Mucosa of stomach (tissue), 1 donor: Measurements from ENCODE around the gene CCL4.

Experiments used
- H3K27me3 ChIP-seq: one replicate; pipeline ENCODE4 v1.7.0; 2013; ENCODE audit warnings: mild to moderate bottlenecking, low read length; ENCODE audit not compliant: control insufficient read depth, insufficient read depth
- H3K36me3 ChIP-seq: one replicate; pipeline ENCODE4 v1.7.0; 2013; ENCODE audit warnings: low read length; ENCODE audit not compliant: control insufficient read depth, insufficient read depth
- H3K4me1 ChIP-seq: one replicate; pipeline ENCODE4 v1.7.0; 2013; ENCODE audit warnings: mild to moderate bottlenecking, low read length; ENCODE audit not compliant: control insufficient read depth, insufficient read depth
- H3K4me3 ChIP-seq: one replicate; pipeline ENCODE4 v1.7.0; 2013; ENCODE audit warnings: low read length
- H3K9ac ChIP-seq: one replicate; pipeline ENCODE4 v1.7.0; 2013; ENCODE audit warnings: mild to moderate bottlenecking, low read length, moderate library complexity
- H3K9me3 ChIP-seq: one replicate; pipeline ENCODE4 v1.7.0; 2013; ENCODE audit warnings: mild to moderate bottlenecking, low read length, moderate library complexity; ENCODE audit not compliant: control insufficient read depth
- donor health status: Pancreatic carcinoma.

Gene CCL4

DNA sequence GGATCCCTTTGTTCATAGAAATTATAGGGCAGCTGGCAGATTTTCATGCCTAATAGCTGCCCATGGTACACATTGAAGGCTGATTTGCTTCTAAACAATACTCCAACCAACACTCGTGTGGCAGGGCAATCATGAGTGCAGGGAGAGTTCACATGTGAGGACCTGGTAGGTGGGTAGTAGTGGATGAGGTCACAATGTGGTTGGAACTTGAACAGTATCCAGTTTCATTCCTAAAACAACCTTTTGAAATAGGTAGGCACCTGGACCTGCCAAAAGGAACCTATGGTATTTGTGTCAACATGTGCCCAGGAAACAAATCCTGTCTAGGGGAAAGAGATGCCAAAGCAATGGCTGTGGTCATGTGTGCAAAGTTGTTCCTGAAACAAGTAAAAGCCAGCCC, 32.8 kb downstream of the CCL4 start:
- Histone ChIP-seq H3K9me3 (no peaks in the 10 kb centered on the region), H3K36me3 (no peaks in the 10 kb centered on the region), H3K9ac (no peak overlapping the region), H3K4me3 (no peak overlapping the region), H3K27me3 (no peaks in the 10 kb centered on the region), H3K4me1 (no peaks in the 10 kb centered on the region)

- Histone ChIP-seq H3K27me3 (no peaks in the 10 kb centered on the region), H3K9me3 (no peaks in the 10 kb centered on the region), H3K9ac (no peak overlapping the region), H3K4me3 (no peak overlapping the region), H3K4me1 (no peaks in the 10 kb centered on the region), H3K36me3 (no peaks in the 10 kb centered on the region)
Measured at GRCh38 chr17:36142235-36142634, 38.6 kb downstream of the CCL4 start.

DNA sequence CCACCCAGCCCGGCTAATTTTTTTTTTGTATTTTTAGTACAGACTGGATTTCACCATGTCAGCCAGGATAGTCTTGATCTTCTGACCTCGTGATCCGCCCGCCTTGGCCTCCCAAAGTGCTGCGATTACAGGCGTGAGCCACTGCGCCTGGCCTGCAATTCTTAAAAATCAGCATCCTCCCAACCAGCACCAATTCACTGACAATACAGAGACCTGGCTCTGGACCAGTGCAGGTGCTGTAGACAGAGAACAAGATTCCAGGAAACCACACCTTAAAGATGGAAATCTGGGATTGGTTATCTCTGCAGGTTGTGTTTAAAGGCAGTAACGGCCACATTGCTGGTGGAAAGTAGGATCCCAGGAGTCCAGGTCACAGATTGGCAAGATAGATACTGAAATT, 39.2 kb downstream of the CCL4 start:
- Histone ChIP-seq H3K4me1 (no peaks in the 10 kb centered on the region), H3K36me3 (no peaks in the 10 kb centered on the region)

GRCh38 chr17:36144014-36144413, 40.4 kb downstream of the CCL4 start:
- Histone ChIP-seq H3K9me3 (no peaks in the 10 kb centered on the region), H3K4me1 (no peaks in the 10 kb centered on the region), H3K4me3 (no peak overlapping the region), H3K9ac (no peak overlapping the region), H3K27me3 (peaks cover under 1% of the 10 kb centered on the region), H3K36me3 (no peaks in the 10 kb centered on the region)

More for the DNA sequence above, 39.2 kb downstream of the CCL4 start:
- no peak overlapping the region for H3K9ac ChIP-seq
- H3K9me3 ChIP-seq = no peaks in the 10 kb centered on the region
- no peak overlapping the region for H3K4me3 ChIP-seq
- no peaks in the 10 kb centered on the region for H3K27me3 ChIP-seq

DNA sequence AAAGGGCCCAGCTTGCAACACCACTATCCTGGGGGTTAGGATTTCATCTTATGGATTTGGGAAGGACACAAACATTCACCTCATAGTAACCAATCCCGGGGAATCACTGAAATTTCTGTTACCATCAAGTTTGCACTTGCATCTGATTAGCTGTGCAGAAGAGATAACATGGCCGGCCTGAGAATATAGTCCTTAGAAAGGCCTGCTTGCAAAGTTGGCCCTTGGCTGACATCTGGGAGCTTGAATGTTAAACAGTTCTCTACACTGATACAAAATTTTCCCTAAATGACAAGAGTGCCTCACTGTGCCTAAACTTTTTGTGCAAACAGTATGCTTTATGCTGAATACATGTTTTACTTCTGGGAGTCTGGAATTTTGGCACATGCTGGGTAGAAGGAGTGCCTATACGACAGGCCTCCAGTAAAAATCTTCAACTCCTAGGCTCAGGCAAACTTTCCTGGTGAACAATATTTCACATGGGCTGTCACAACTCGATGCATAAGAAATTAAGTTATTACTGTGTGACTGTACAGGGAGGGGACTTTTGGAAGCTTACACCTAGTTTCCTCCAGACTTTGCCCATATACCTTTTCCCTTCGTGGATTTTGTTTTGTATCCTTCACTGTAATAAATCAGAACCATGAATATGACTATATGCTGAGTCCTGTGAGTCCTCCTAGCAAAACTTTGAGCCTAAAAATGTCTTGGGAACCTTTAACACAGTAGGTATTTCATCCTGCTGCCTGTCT, 41.5 kb downstream of the CCL4 start:
- H3K4me1 ChIP-seq = no peaks in the 10 kb centered on the region
- no peaks in the 10 kb centered on the region for H3K9me3 ChIP-seq
- peaks cover 7% of the 10 kb centered on the region for H3K27me3 ChIP-seq
- no peaks in the 10 kb centered on the region for H3K36me3 ChIP-seq
- H3K9ac ChIP-seq = no peak overlapping the region
- no peak overlapping the region for H3K4me3 ChIP-seq

- H3K9me3 ChIP-seq = no peaks in the 10 kb centered on the region
- H3K4me3 ChIP-seq = no peak overlapping the region
- no peak overlapping the region for H3K9ac ChIP-seq
- no peaks in the 10 kb centered on the region for H3K36me3 ChIP-seq
- H3K27me3 ChIP-seq = peaks cover 7% of the 10 kb centered on the region
- H3K4me1 ChIP-seq = no peaks in the 10 kb centered on the region
Measured at GRCh38 chr17:36147601-36148000, 44.0 kb downstream of the CCL4 start.

DNA sequence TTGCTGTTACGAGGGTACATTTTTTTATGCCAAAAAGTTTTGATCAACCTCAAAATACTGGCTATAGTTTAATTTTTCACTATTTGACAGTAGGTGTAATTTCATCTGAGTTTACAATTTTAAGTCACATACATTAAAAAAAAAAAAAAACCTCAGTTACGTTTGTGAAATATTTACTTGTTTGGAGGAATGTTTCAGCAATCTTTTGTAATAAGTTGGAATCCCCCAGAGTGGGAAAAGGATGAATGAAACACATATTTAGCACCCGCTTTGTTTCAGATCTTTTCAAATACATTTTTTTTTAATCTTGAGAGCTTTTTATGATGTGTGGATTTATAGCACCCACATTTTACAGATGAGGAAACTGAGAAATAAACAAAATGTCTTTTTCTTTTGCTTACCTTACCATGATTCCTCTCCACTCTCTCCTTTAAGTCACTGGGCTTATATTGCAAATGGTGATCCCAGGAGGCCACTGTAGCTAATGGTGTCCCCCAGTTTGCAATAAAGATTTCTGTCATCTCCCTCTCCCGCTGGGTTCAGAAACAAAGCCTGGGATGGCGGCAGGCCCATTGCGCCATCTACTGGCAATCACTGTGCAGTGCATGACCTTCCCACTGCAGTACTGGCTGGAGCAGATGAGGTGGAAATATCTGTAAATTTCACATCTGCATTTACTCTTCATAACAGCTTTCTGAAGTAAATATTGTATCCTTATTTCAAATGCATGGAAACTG, 45.1 kb downstream of the CCL4 start:
- Histone ChIP-seq H3K27me3 (peaks cover 7% of the 10 kb centered on the region), H3K4me3 (no peak overlapping the region), H3K9me3 (no peaks in the 10 kb centered on the region), H3K36me3 (no peaks in the 10 kb centered on the region), H3K9ac (peak overlapping the region; percentile 20), H3K4me1 (no peaks in the 10 kb centered on the region)

DNA sequence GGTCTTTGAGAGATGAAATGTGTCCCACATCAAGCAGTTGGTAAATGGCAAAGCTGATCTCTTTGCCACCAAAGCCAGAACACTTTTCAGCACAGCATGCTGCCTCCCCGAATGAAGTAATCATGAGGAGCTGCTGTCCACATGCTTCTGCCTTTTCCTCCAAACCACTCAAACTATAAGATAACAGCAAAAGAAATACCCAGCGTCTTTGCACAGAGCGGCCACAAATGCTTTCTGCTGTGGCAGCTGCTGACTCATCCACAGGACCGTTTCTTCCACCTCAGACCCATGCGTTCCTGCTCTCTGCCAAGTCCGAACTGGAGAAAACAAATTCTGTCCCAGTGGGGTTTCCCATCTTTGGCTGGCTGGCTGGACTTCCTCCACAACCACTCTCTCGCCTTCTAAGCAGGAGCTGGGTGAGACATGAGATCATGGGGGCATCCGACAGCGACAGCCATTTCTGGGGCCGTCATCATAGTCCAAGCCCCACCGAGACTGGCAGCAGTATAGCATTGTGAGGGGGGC, 45.7 kb downstream of the CCL4 start:
- H3K9me3 ChIP-seq = no peaks in the 10 kb centered on the region
- peaks cover 13% of the 10 kb centered on the region for H3K27me3 ChIP-seq
- peak overlapping the region; percentile 20 for H3K9ac ChIP-seq
- no peaks in the 10 kb centered on the region for H3K4me1 ChIP-seq
- H3K36me3 ChIP-seq = no peaks in the 10 kb centered on the region
- H3K4me3 ChIP-seq = no peak overlapping the region

GRCh38 chr17:36151891-36152638, 48.4 kb downstream of the CCL4 start:
- Histone ChIP-seq H3K27me3 (peaks cover 13% of the 10 kb centered on the region), H3K9ac (no peak overlapping the region), H3K4me3 (no peak overlapping the region), H3K36me3 (no peaks in the 10 kb centered on the region), H3K4me1 (no peaks in the 10 kb centered on the region), H3K9me3 (no peaks in the 10 kb centered on the region)

GRCh38 chr17:36152639-36153120, 49.1 kb downstream of the CCL4 start:
- Histone ChIP-seq H3K36me3 (no peaks in the 10 kb centered on the region), H3K27me3 (peaks cover 13% of the 10 kb centered on the region)

GRCh38 chr17:36153895-36154610, 50.4 kb downstream of the CCL4 start:
- H3K36me3 ChIP-seq = no peaks in the 10 kb centered on the region
- no peak overlapping the region for H3K9ac ChIP-seq
- H3K4me1 ChIP-seq = no peaks in the 10 kb centered on the region
- H3K4me3 ChIP-seq = no peak overlapping the region
- no peaks in the 10 kb centered on the region for H3K9me3 ChIP-seq
- H3K27me3 ChIP-seq = peaks cover 12% of the 10 kb centered on the region

More at GRCh38 chr17:36152639-36153120, 49.1 kb downstream of the CCL4 start:
- H3K4me1 ChIP-seq = no peaks in the 10 kb centered on the region
- H3K4me3 ChIP-seq = no peak overlapping the region
- no peak overlapping the region for H3K9ac ChIP-seq
- H3K9me3 ChIP-seq = no peaks in the 10 kb centered on the region
